ENCODE results near the gene OSBPL5. TPM values are rescaled to one million over a fixed set of nuclear protein-coding genes. Genes with fewer than 3 reads are reported as not detected.
"Not testable (repeated sequence)": the region's sequence is repeated elsewhere in the genome, so short reads cannot be mapped to it uniquely, and the experiment has no call there.

The OSBPL5 gene
- total RNA-seq, 1 donor from 2014 or later: 55.2 TPM

GRCh38 chr11:3077189-3077836 lies 87.8 kb downstream of the OSBPL5 start:
- H3K4me3 Mint-ChIP-seq (ENCODE audit: unreplicated experiment): no peak overlapping the region
- H3K9me3 Mint-ChIP-seq (ENCODE audit: unreplicated experiment): no peaks in the 10 kb centered on the region
- peaks cover 1% of the 10 kb centered on the region for H3K27me3 Mint-ChIP-seq (ENCODE audit: unreplicated experiment)
- no peaks in the 10 kb centered on the region for H3K36me3 Mint-ChIP-seq (ENCODE audit: low read depth, unreplicated experiment)
- no peak for DNase-seq (ENCODE audit: low spot score)
- no peak overlapping the region for H3K27ac Mint-ChIP-seq (ENCODE audit: unreplicated experiment)
- TF ChIP-seq CTCF (IDR thresholded peaks at IDR 0.05; ENCODE audit: unreplicated experiment): no peak
- H3K4me1 Mint-ChIP-seq (ENCODE audit: unreplicated experiment): peaks cover 5% of the 10 kb centered on the region

- Mint-ChIP-seq H3K27ac (ENCODE audit: unreplicated experiment) (no peak overlapping the region), H3K36me3 (ENCODE audit: low read depth, unreplicated experiment) (no peaks in the 10 kb centered on the region), H3K9me3 (ENCODE audit: unreplicated experiment) (no peaks in the 10 kb centered on the region), H3K27me3 (ENCODE audit: unreplicated experiment) (peaks cover 1% of the 10 kb centered on the region), H3K4me3 (ENCODE audit: unreplicated experiment) (no peak overlapping the region), H3K4me1 (ENCODE audit: unreplicated experiment) (peaks cover 5% of the 10 kb centered on the region)
- TF ChIP-seq CTCF (IDR thresholded peaks at IDR 0.05; ENCODE audit: unreplicated experiment): no peak
- no peak for DNase-seq (ENCODE audit: low spot score)
These were observed 90.1 kb downstream of the OSBPL5 start for GRCh38 chr11:3074912-3075589.

GRCh38 chr11:3073029-3073435 lies 92.1 kb downstream of the OSBPL5 start:
- DNase-seq (ENCODE audit: low spot score): no peak
- Mint-ChIP-seq H3K36me3 (ENCODE audit: low read depth, unreplicated experiment) (no peaks in the 10 kb centered on the region), H3K9me3 (ENCODE audit: unreplicated experiment) (no peaks in the 10 kb centered on the region), H3K4me1 (ENCODE audit: unreplicated experiment) (peaks cover 5% of the 10 kb centered on the region), H3K27ac (ENCODE audit: unreplicated experiment) (no peak overlapping the region), H3K4me3 (ENCODE audit: unreplicated experiment) (no peak overlapping the region), H3K27me3 (ENCODE audit: unreplicated experiment) (peaks cover 3% of the 10 kb centered on the region)
- no peak for TF ChIP-seq CTCF (IDR thresholded peaks at IDR 0.05; ENCODE audit: unreplicated experiment)

- DNase-seq (ENCODE audit: low spot score): no peak
- H3K9me3 Mint-ChIP-seq (ENCODE audit: unreplicated experiment): no peaks in the 10 kb centered on the region
- peaks cover 3% of the 10 kb centered on the region for H3K27me3 Mint-ChIP-seq (ENCODE audit: unreplicated experiment)
- no peak overlapping the region for H3K27ac Mint-ChIP-seq (ENCODE audit: unreplicated experiment)
- H3K4me3 Mint-ChIP-seq (ENCODE audit: unreplicated experiment): no peak overlapping the region
- no peaks in the 10 kb centered on the region for H3K36me3 Mint-ChIP-seq (ENCODE audit: low read depth, unreplicated experiment)
- peaks cover 5% of the 10 kb centered on the region for H3K4me1 Mint-ChIP-seq (ENCODE audit: unreplicated experiment)
- no peak for TF ChIP-seq CTCF (IDR thresholded peaks at IDR 0.05; ENCODE audit: unreplicated experiment)
These were observed 95.7 kb downstream of the OSBPL5 start for GRCh38 chr11:3069425-3069824.

GRCh38 chr11:3066308-3066707 lies 98.8 kb downstream of the OSBPL5 start:
- not testable (repeated sequence) for H3K27ac Mint-ChIP-seq (ENCODE audit: unreplicated experiment); H3K4me1 Mint-ChIP-seq (ENCODE audit: unreplicated experiment); H3K4me3 Mint-ChIP-seq (ENCODE audit: unreplicated experiment); H3K9me3 Mint-ChIP-seq (ENCODE audit: unreplicated experiment); H3K36me3 Mint-ChIP-seq (ENCODE audit: low read depth, unreplicated experiment); H3K27me3 Mint-ChIP-seq (ENCODE audit: unreplicated experiment); DNase-seq (ENCODE audit: low spot score)

GRCh38 chr11:3064709-3065108 lies 100.4 kb downstream of the OSBPL5 start:
- not testable (repeated sequence) for H3K27me3 Mint-ChIP-seq (ENCODE audit: unreplicated experiment); DNase-seq (ENCODE audit: low spot score)

GRCh38 chr11:3063876-3064275 lies 101.2 kb downstream of the OSBPL5 start:
- H3K4me1 Mint-ChIP-seq (ENCODE audit: unreplicated experiment); DNase-seq (ENCODE audit: low spot score); H3K27me3 Mint-ChIP-seq (ENCODE audit: unreplicated experiment); H3K9me3 Mint-ChIP-seq (ENCODE audit: unreplicated experiment); H3K27ac Mint-ChIP-seq (ENCODE audit: unreplicated experiment); H3K36me3 Mint-ChIP-seq (ENCODE audit: low read depth, unreplicated experiment); H3K4me3 Mint-ChIP-seq (ENCODE audit: unreplicated experiment): not testable (repeated sequence)

More at GRCh38 chr11:3064709-3065108, 100.4 kb downstream of the OSBPL5 start:
- H3K27ac Mint-ChIP-seq (ENCODE audit: unreplicated experiment); H3K4me1 Mint-ChIP-seq (ENCODE audit: unreplicated experiment); H3K4me3 Mint-ChIP-seq (ENCODE audit: unreplicated experiment); H3K9me3 Mint-ChIP-seq (ENCODE audit: unreplicated experiment); H3K36me3 Mint-ChIP-seq (ENCODE audit: low read depth, unreplicated experiment): not testable (repeated sequence)

- not testable (repeated sequence) for H3K9me3 Mint-ChIP-seq (ENCODE audit: unreplicated experiment); H3K27me3 Mint-ChIP-seq (ENCODE audit: unreplicated experiment); H3K36me3 Mint-ChIP-seq (ENCODE audit: low read depth, unreplicated experiment); H3K4me3 Mint-ChIP-seq (ENCODE audit: unreplicated experiment); H3K27ac Mint-ChIP-seq (ENCODE audit: unreplicated experiment); DNase-seq (ENCODE audit: low spot score); H3K4me1 Mint-ChIP-seq (ENCODE audit: unreplicated experiment)
These were observed 101.7 kb downstream of the OSBPL5 start for GRCh38 chr11:3063432-3063831.

Measured in endothelial cell (in vitro differentiated cells).